GM18907 (cell line): ENCODE data around the gene STARD9.
"Not testable (repeated sequence)": the region's sequence is repeated elsewhere in the genome, so short reads cannot be mapped to it uniquely, and the experiment has no call there.

Source experiments
- ATAC-seq: cut with Tn5 transposase; IDR thresholded peaks from one replicate; pipeline ENCODE4 v1.9.1; 2021; ENCODE audit warnings: mild to moderate bottlenecking, moderate library complexity; ENCODE audit not compliant: unreplicated experiment

The STARD9 gene

GRCh38 chr15:42584031-42584765 is 8.8 kb downstream of the STARD9 start:
- ATAC-seq: no peak

GRCh38 chr15:42590619-42591237 is 15.3 kb downstream of the STARD9 start:
- ATAC-seq: no peak

GRCh38 chr15:42591238-42591934 is 16.0 kb downstream of the STARD9 start:
- ATAC-seq: no peak

- ATAC-seq: no peak
Observed at GRCh38 chr15:42592716-42593115, 17.3 kb downstream of the STARD9 start.

- ATAC-seq: no peak
Observed at GRCh38 chr15:42593143-42593542, 17.7 kb downstream of the STARD9 start.

- ATAC-seq: no peak
Observed at GRCh38 chr15:42594095-42594494, 18.7 kb downstream of the STARD9 start.

GRCh38 chr15:42595626-42596240 is 20.3 kb downstream of the STARD9 start:
- no peak for ATAC-seq

- not testable (repeated sequence) for ATAC-seq
Observed at GRCh38 chr15:42601316-42601715, 25.9 kb downstream of the STARD9 start.

GRCh38 chr15:42602501-42602900 is 27.1 kb downstream of the STARD9 start:
- no peak for ATAC-seq

GRCh38 chr15:42603978-42604377 is 28.6 kb downstream of the STARD9 start:
- no peak for ATAC-seq

- ATAC-seq: peak; percentile 49
Observed at GRCh38 chr15:42604894-42605744, 29.7 kb downstream of the STARD9 start.

- no peak for ATAC-seq
Observed at GRCh38 chr15:42605796-42606195, 30.4 kb downstream of the STARD9 start.

GRCh38 chr15:42608110-42608531 is 32.7 kb downstream of the STARD9 start:
- ATAC-seq: peak; percentile 69

- ATAC-seq: no peak
Observed at GRCh38 chr15:42608752-42609488, 33.5 kb downstream of the STARD9 start.

- ATAC-seq: no peak
Observed at GRCh38 chr15:42611532-42611931, 36.1 kb downstream of the STARD9 start.

- ATAC-seq: no peak
Observed at GRCh38 chr15:42612367-42612912, 37.0 kb downstream of the STARD9 start.

GRCh38 chr15:42616107-42616506 is 40.7 kb downstream of the STARD9 start:
- ATAC-seq: no peak

GRCh38 chr15:42619656-42620371 is 44.4 kb downstream of the STARD9 start:
- no peak for ATAC-seq

- ATAC-seq: no peak
Observed at GRCh38 chr15:42621386-42621785, 46.0 kb downstream of the STARD9 start.
